Embryonic facial prominence (tissue), 1 donor: Measurements from ENCODE around the gene ECHS1.

Source experiments
- DNase-seq: peaks from one replicate; pipeline ENCODE4 v3.0.0-alpha.2; 2016; ENCODE audit errors: extremely low spot score

The ECHS1 gene

GRCh38 chr10:133358162-133358924 is 14.8 kb downstream of the ECHS1 start:
- DNase-seq, result no peak

- DNase-seq, result no peak
These were observed 15.6 kb downstream of the ECHS1 start, which contains the start of gene FUOM for GRCh38 chr10:133357285-133358161. TSS of gene FUOM (minus strand) at chr10:133358019. CDS start at chr10:133358007, 12 bp downstream.

GRCh38 chr10:133356549-133357284 is 16.4 kb downstream of the ECHS1 start:
- DNase-seq, result no peak

- no peak for DNase-seq
These were observed 17.2 kb downstream of the ECHS1 start for GRCh38 chr10:133355991-133356390.

DNA sequence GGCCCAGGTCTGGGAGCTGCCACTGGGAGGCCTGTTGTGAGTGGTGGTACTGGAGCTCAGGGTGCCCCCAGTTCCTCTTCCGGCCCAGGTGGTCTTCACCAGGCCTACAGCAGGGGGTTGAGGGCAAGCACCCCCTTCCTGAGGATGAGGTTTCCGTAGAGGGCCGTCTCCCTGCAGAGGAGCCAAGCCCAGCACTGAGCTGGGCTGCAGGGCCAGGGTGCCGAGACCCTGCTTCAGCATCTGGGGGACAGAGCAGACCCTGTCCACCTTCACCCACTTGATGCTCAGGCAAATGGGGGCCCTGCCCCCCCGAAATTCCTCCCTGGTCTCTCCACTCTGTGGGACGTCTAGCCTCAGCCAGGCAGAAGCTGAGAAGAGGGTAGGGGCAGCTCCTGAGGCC is 17.9 kb downstream of the ECHS1 start:
- DNase-seq, result no peak

GRCh38 chr10:133354672-133355240 is 18.4 kb downstream of the ECHS1 start:
- no peak for DNase-seq

GRCh38 chr10:133353988-133354605 is 19.1 kb downstream of the ECHS1 start:
- no peak for DNase-seq

GRCh38 chr10:133353202-133353959 is 19.8 kb downstream of the ECHS1 start:
- no peak for DNase-seq

- no peak for DNase-seq
These were observed 21.5 kb downstream of the ECHS1 start for GRCh38 chr10:133351408-133352318.

- DNase-seq, result no peak
These were observed 22.2 kb downstream of the ECHS1 start for GRCh38 chr10:133350950-133351329.

DNA sequence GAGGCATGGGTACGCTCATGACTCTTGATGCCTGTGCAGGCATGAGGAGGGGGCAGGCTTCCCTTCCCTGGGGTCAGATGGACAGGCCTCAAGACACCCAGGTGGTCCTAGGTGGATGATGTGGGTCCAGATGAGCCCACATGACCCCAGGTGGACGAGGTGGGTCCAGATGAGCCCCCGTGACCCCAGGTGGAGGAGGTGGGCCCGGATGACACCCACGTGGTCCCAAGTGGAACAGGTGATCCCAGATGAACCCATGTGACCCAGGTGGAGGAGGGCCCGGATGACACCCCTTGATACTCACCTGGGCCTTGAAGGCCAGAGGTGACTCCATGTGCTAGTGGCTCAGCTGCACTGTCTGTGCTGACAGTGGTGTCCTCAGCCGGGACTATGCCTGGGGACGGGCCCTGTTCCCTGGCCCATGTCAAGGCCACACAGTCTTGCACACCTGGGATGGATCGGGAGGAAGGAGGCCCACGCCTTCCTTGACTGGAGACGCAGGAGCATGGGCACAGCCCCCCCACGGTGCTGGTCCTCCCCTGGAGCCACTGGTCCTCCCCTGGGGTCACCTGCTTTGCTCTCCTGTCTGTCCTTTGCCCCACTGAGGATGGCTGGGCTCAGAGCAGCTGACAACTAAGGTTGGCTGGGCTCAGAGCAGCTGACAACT is 22.7 kb downstream of the ECHS1 start:
- no peak for DNase-seq

- no peak for DNase-seq
These were observed 23.6 kb downstream of the ECHS1 start for GRCh38 chr10:133349577-133350011.

- DNase-seq, result no peak
These were observed 24.0 kb downstream of the ECHS1 start for GRCh38 chr10:133349160-133349568.

GRCh38 chr10:133347710-133348517 is 25.2 kb downstream of the ECHS1 start:
- no peak for DNase-seq

DNA sequence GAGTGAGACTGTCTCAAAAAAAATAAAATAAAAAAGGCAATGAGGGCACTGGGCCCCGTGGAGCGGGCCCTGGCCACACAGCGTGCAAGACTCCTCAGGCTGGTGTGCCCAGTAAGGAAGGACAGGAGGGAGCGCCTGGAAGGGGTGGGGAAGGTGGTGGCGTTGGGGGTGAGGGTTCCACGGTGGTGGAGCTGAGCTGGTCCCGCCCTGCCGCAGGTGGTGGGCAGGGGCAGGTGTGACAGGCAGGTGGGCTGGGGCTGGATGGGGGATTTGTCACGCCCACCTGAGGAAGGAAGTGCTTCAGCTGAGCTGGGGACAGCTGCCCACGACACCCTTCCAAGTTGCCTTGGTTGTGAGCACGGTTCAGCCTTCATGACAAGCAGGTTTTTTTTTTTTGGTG is 26.7 kb downstream of the ECHS1 start:
- DNase-seq, result no peak

GRCh38 chr10:133344236-133344635 is 28.9 kb downstream of the ECHS1 start:
- DNase-seq, result no peak

- DNase-seq, result no peak
These were observed 29.6 kb downstream of the ECHS1 start for GRCh38 chr10:133343558-133343957.

DNA sequence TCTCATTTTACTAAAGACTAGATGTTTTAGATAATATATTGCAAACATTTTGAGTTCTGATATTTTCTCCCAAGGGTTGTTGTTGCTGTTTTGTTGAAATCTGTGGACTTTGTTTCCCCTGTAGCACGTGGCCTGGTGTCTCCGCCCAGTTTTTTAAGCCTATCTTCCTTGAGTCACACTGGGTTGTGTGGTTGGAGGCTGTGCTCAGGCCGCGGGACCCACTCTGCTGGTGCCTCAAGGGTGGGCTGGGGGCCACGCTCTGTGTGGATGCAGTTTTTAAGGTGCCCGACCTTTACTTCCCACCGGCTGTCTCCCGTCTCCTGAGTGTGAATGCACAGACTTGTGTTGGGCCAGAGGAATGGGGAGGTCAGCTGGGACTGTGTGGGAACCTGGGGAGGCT is 30.2 kb downstream of the ECHS1 start:
- DNase-seq, result no peak
